ENCODE measurements around the gene EP400.

The EP400 gene

GRCh38 chr12:132061641-132062430 lies 112.1 kb downstream of the EP400 start:
- peaks cover 21 to 70% (median 45%) of the 10 kb centered on the region in 4 experiments for H3K36me3 ChIP-seq (ENCODE audit: control insufficient read depth in 4 of 4, insufficient read depth in 4 of 4, low read length in 3 of 4)
- H3K4me1 ChIP-seq (ENCODE audit: control extremely low read depth in 1 of 4, control insufficient read depth in 4 of 4, insufficient read depth in 4 of 4, low read length in 3 of 4): peaks cover 5 to 33% (median 17%) of the 10 kb centered on the region in 4 experiments
- DNase-seq: no peak
- ChIA-PET POLR2A (interaction anchor here (0.7 kb wide), 1 partner anchor 245 kb away, joined by 3 read pairs; no protein-coding TSS in a partner anchor), CTCF (no interaction called here)
- H3K9me3 ChIP-seq (ENCODE audit: control extremely low read depth in 1 of 5, control insufficient read depth in 4 of 5, insufficient read depth in 2 of 5, low read depth in 1 of 5, low read length in 4 of 5): no peaks in the 10 kb centered on the region
- no peaks in the 10 kb centered on the region for H3K27me3 ChIP-seq (replicated peaks in 2 of 5; ENCODE audit: control insufficient read depth in 4 of 5, insufficient read depth in 5 of 5, low read length in 4 of 5)
- H3K4me3 ChIP-seq (ENCODE audit: control insufficient read depth in 1 of 7, extremely low read depth in 1 of 7, insufficient read depth in 4 of 7, low read depth in 2 of 7, low read length in 6 of 7): no peak overlapping the region
- 98% methylated on average over 20 of the region's 30 CpGs for WGBS (ENCODE audit: insufficient coverage)
- H3K27ac ChIP-seq (ENCODE audit: insufficient read depth in 1 of 2, low read depth in 1 of 2, low read length in 2 of 2, poor library complexity in 1 of 2, severe bottlenecking in 2 of 2): no peak overlapping the region

DNA sequence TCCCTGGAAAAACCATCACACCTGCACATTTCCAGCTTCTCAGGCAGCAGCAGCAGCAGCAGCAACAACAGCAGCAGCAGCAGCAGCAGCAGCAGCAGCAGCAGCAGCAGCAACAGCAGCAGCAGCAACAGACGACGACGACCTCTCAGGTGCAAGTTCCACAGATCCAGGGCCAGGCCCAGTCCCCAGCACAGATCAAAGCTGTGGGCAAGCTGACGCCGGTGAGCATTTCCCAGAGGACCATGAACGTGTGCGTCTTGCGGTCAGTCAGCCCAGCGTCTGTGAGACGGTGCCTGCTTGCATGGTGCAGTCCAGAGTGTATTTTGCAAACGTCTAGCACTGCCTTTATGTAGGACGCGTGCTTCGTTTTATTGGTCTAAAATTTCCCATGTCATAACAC lies 112.7 kb downstream of the EP400 start:
- H3K9me3 ChIP-seq (ENCODE audit: control extremely low read depth in 1 of 5, control insufficient read depth in 4 of 5, insufficient read depth in 2 of 5, low read depth in 1 of 5, low read length in 4 of 5): no peaks in the 10 kb centered on the region
- POLR2A ChIA-PET: no interaction called here
- no peak overlapping the region for H3K4me3 ChIP-seq (ENCODE audit: control insufficient read depth in 1 of 7, extremely low read depth in 1 of 7, insufficient read depth in 4 of 7, low read depth in 2 of 7, low read length in 6 of 7)
- peaks cover 5 to 36% (median 18%) of the 10 kb centered on the region in 4 experiments for H3K4me1 ChIP-seq (ENCODE audit: control extremely low read depth in 1 of 4, control insufficient read depth in 4 of 4, insufficient read depth in 4 of 4, low read length in 3 of 4)
- peaks cover 17 to 71% (median 45%) of the 10 kb centered on the region in 4 experiments for H3K36me3 ChIP-seq (ENCODE audit: control insufficient read depth in 4 of 4, insufficient read depth in 4 of 4, low read length in 3 of 4)
- DNase-seq: no peak
- H3K27ac ChIP-seq (ENCODE audit: insufficient read depth in 1 of 2, low read depth in 1 of 2, low read length in 2 of 2, poor library complexity in 1 of 2, severe bottlenecking in 2 of 2): no peak overlapping the region
- 98% methylated on average over 14 of the region's 14 CpGs for WGBS (ENCODE audit: insufficient coverage)
- CTCF ChIA-PET: no interaction called here
- H3K27me3 ChIP-seq (replicated peaks in 2 of 5; ENCODE audit: control insufficient read depth in 4 of 5, insufficient read depth in 5 of 5, low read length in 4 of 5): no peaks in the 10 kb centered on the region

DNA sequence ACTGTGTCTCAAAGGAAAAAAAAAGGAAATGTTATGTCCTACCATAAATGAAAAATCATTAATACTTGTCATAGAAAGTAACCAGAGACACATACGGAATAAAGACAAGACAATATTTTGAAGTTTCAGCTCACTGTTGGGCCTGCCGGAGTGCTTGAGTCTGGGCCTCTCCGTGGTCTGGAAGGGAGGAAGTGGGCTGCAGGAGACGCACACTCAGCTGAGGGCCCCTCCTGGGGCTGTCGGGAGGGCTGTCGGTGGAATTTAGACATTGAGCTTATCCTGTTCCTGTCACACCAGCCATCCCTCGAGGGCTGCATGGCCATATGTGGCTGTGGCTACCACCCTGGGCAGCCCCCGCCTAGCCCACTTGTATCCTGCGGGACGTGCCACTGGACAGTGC lies 113.7 kb downstream of the EP400 start:
- no peaks in the 10 kb centered on the region for H3K27me3 ChIP-seq (replicated peaks in 2 of 5; ENCODE audit: control insufficient read depth in 4 of 5, insufficient read depth in 5 of 5, low read length in 4 of 5)
- WGBS (ENCODE audit: insufficient coverage): 32% methylated on average over 7 of the region's 10 CpGs
- peaks cover 5 to 36% (median 18%) of the 10 kb centered on the region in 4 experiments for H3K4me1 ChIP-seq (ENCODE audit: control extremely low read depth in 1 of 4, control insufficient read depth in 4 of 4, insufficient read depth in 4 of 4, low read length in 3 of 4)
- POLR2A ChIA-PET: no interaction called here
- H3K4me3 ChIP-seq (ENCODE audit: control insufficient read depth in 1 of 7, extremely low read depth in 1 of 7, insufficient read depth in 4 of 7, low read depth in 2 of 7, low read length in 6 of 7): peak overlapping the region in 1 of 7 experiments; percentile 34
- H3K9me3 ChIP-seq (ENCODE audit: control extremely low read depth in 1 of 5, control insufficient read depth in 4 of 5, insufficient read depth in 2 of 5, low read depth in 1 of 5, low read length in 4 of 5): no peaks in the 10 kb centered on the region
- CTCF ChIA-PET: interaction anchor here (0.7 kb wide), 1 partner anchor 156 kb away, joined by 3 read pairs; no protein-coding TSS in a partner anchor
- DNase-seq: peak; percentile 19 to 64 (median 51)
- peaks cover 14 to 75% (median 47%) of the 10 kb centered on the region in 4 experiments for H3K36me3 ChIP-seq (ENCODE audit: control insufficient read depth in 4 of 4, insufficient read depth in 4 of 4, low read length in 3 of 4)
- H3K27ac ChIP-seq (ENCODE audit: insufficient read depth in 1 of 2, low read depth in 1 of 2, low read length in 2 of 2, poor library complexity in 1 of 2, severe bottlenecking in 2 of 2): peak overlapping the region in 1 of 2 experiments; percentile 62

DNA sequence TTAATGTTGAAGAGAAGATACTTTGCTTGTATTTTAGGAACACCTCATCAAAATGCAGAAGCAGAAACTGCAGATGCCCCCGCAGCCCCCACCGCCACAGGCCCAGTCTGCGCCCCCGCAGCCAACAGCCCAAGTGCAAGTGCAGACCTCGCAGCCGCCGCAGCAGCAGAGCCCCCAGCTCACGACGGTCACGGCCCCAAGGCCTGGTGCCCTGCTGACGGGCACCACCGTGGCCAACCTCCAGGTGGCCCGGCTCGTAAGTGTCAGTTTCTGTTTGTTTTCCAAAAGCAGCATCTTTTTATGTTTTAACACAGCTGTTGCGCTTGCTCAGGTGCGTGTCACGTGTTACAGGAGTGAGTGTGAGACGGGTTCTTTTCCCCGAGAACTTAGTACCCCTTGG lies 114.9 kb downstream of the EP400 start:
- Histone ChIP-seq H3K27ac (ENCODE audit: insufficient read depth in 1 of 2, low read depth in 1 of 2, low read length in 2 of 2, poor library complexity in 1 of 2, severe bottlenecking in 2 of 2) (no peak overlapping the region), H3K27me3 (replicated peaks in 2 of 5; ENCODE audit: control insufficient read depth in 4 of 5, insufficient read depth in 5 of 5, low read length in 4 of 5) (no peaks in the 10 kb centered on the region), H3K4me3 (ENCODE audit: control insufficient read depth in 1 of 7, extremely low read depth in 1 of 7, insufficient read depth in 4 of 7, low read depth in 2 of 7, low read length in 6 of 7) (no peak overlapping the region), H3K36me3 (ENCODE audit: control insufficient read depth in 4 of 4, insufficient read depth in 4 of 4, low read length in 3 of 4) (peaks cover 11 to 82% (median 49%) of the 10 kb centered on the region in 4 experiments), H3K9me3 (ENCODE audit: control extremely low read depth in 1 of 5, control insufficient read depth in 4 of 5, insufficient read depth in 2 of 5, low read depth in 1 of 5, low read length in 4 of 5) (no peaks in the 10 kb centered on the region), H3K4me1 (ENCODE audit: control extremely low read depth in 1 of 4, control insufficient read depth in 4 of 4, insufficient read depth in 4 of 4, low read length in 3 of 4) (peaks cover 5 to 36% (median 18%) of the 10 kb centered on the region in 4 experiments)
- 92% methylated on average over 19 of the region's 19 CpGs for WGBS (ENCODE audit: insufficient coverage)
- peak in 1 of 3 donors; percentile 23 for DNase-seq
- POLR2A ChIA-PET: no interaction called here
- CTCF ChIA-PET: no interaction called here

GRCh38 chr12:132065203-132065602 lies 115.5 kb downstream of the EP400 start:
- Histone ChIP-seq H3K27me3 (replicated peaks in 2 of 5; ENCODE audit: control insufficient read depth in 4 of 5, insufficient read depth in 5 of 5, low read length in 4 of 5) (no peaks in the 10 kb centered on the region), H3K4me1 (ENCODE audit: control extremely low read depth in 1 of 4, control insufficient read depth in 4 of 4, insufficient read depth in 4 of 4, low read length in 3 of 4) (peaks cover 5 to 36% (median 18%) of the 10 kb centered on the region in 4 experiments), H3K4me3 (ENCODE audit: control insufficient read depth in 1 of 7, extremely low read depth in 1 of 7, insufficient read depth in 4 of 7, low read depth in 2 of 7, low read length in 6 of 7) (no peak overlapping the region), H3K9me3 (ENCODE audit: control extremely low read depth in 1 of 5, control insufficient read depth in 4 of 5, insufficient read depth in 2 of 5, low read depth in 1 of 5, low read length in 4 of 5) (no peaks in the 10 kb centered on the region), H3K27ac (ENCODE audit: insufficient read depth in 1 of 2, low read depth in 1 of 2, low read length in 2 of 2, poor library complexity in 1 of 2, severe bottlenecking in 2 of 2) (no peak overlapping the region), H3K36me3 (ENCODE audit: control insufficient read depth in 4 of 4, insufficient read depth in 4 of 4, low read length in 3 of 4) (peaks cover 11 to 87% (median 52%) of the 10 kb centered on the region in 4 experiments)
- POLR2A ChIA-PET: no interaction called here
- CTCF ChIA-PET: no interaction called here
- 96% methylated on average over 9 of the region's 10 CpGs for WGBS (ENCODE audit: insufficient coverage)
- no peak for DNase-seq

DNA sequence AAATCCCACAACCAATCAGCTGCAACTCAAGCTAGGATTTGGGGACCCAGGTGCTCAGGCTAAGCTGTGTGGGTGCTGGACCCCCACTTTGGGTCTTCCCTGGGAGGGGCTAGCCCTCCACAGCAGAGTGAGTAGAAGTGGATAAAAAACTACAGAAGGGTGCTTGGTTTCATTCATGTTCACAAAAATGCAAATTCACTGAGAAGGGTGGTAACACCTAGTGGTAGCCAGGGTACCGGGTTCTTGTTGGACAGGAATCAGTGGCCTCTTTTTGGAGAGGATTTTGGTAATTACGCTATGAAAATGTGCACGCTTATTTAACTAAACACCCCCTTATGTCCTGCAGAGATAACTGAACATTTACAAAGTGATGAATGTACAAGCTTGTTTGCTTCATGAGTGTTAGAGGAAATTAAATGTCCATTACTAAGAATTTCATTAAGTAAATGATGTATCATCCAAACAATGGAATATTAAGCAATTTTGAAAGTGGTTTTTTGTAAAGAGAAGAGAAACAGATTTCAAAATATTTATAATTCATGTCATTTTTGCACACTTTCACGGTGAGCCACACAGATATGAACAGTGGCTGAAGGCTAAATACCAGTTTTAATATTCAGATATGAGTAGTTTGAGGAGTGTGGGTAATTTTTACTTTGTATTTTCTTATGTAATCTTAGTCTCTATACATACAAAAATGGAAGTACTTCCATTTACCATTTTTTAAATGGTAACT lies 116.0 kb downstream of the EP400 start:
- H3K4me1 ChIP-seq (ENCODE audit: control extremely low read depth in 1 of 4, control insufficient read depth in 4 of 4, insufficient read depth in 4 of 4, low read length in 3 of 4): peaks cover 5 to 36% (median 18%) of the 10 kb centered on the region in 4 experiments
- ChIA-PET CTCF (no interaction called here), POLR2A (no interaction called here)
- H3K27ac ChIP-seq (ENCODE audit: insufficient read depth in 1 of 2, low read depth in 1 of 2, low read length in 2 of 2, poor library complexity in 1 of 2, severe bottlenecking in 2 of 2): no peak overlapping the region
- WGBS (ENCODE audit: insufficient coverage): 86% methylated on average over 1 of the region's 4 CpGs
- H3K4me3 ChIP-seq (ENCODE audit: control insufficient read depth in 1 of 7, extremely low read depth in 1 of 7, insufficient read depth in 4 of 7, low read depth in 2 of 7, low read length in 6 of 7): peak overlapping the region in 1 of 7 experiments; percentile 37
- no peak for DNase-seq
- H3K27me3 ChIP-seq (replicated peaks in 2 of 5; ENCODE audit: control insufficient read depth in 4 of 5, insufficient read depth in 5 of 5, low read length in 4 of 5): no peaks in the 10 kb centered on the region
- H3K9me3 ChIP-seq (ENCODE audit: control extremely low read depth in 1 of 5, control insufficient read depth in 4 of 5, insufficient read depth in 2 of 5, low read depth in 1 of 5, low read length in 4 of 5): no peaks in the 10 kb centered on the region
- H3K36me3 ChIP-seq (ENCODE audit: control insufficient read depth in 4 of 4, insufficient read depth in 4 of 4, low read length in 3 of 4): peaks cover 11 to 88% (median 55%) of the 10 kb centered on the region in 4 experiments

- H3K9me3 ChIP-seq (ENCODE audit: control extremely low read depth in 1 of 5, control insufficient read depth in 4 of 5, insufficient read depth in 2 of 5, low read depth in 1 of 5, low read length in 4 of 5): no peaks in the 10 kb centered on the region
- 19% methylated on average over 13 of the region's 13 CpGs for WGBS (ENCODE audit: insufficient coverage)
- ChIA-PET CTCF (no interaction called here), POLR2A (no interaction called here)
- H3K27ac ChIP-seq (ENCODE audit: insufficient read depth in 1 of 2, low read depth in 1 of 2, low read length in 2 of 2, poor library complexity in 1 of 2, severe bottlenecking in 2 of 2): no peak overlapping the region
- peaks cover 5 to 36% (median 18%) of the 10 kb centered on the region in 4 experiments for H3K4me1 ChIP-seq (ENCODE audit: control extremely low read depth in 1 of 4, control insufficient read depth in 4 of 4, insufficient read depth in 4 of 4, low read length in 3 of 4)
- H3K4me3 ChIP-seq (ENCODE audit: control insufficient read depth in 1 of 7, extremely low read depth in 1 of 7, insufficient read depth in 4 of 7, low read depth in 2 of 7, low read length in 6 of 7): peak overlapping the region in 2 of 7 experiments; percentile 36 to 37
- H3K36me3 ChIP-seq (ENCODE audit: control insufficient read depth in 4 of 4, insufficient read depth in 4 of 4, low read length in 3 of 4): peaks cover 8 to 87% (median 58%) of the 10 kb centered on the region in 4 experiments
- peak; percentile 31 to 47 (median 44) for DNase-seq
- no peaks in the 10 kb centered on the region for H3K27me3 ChIP-seq (replicated peaks in 2 of 5; ENCODE audit: control insufficient read depth in 4 of 5, insufficient read depth in 5 of 5, low read length in 4 of 5)
Measured at GRCh38 chr12:132066345-132066685, 116.6 kb downstream of the EP400 start.

Data from common myeloid progenitor, CD34-positive (primary cell).